GM18858 (cell line): ENCODE results near the gene IGF1R.

Experiments
- ATAC-seq: cut with Tn5 transposase; IDR thresholded peaks from one replicate; pipeline ENCODE4 v1.9.1; 2021; ENCODE audit not compliant: unreplicated experiment

The IGF1R gene

GRCh38 chr15:98671060-98672008 is 23.0 kb downstream of the IGF1R start:
- no peak for ATAC-seq

- no peak for ATAC-seq
These were observed 24.8 kb downstream of the IGF1R start for GRCh38 chr15:98673133-98673532.

- no peak for ATAC-seq
These were observed 26.0 kb downstream of the IGF1R start for GRCh38 chr15:98674336-98674735.

GRCh38 chr15:98676586-98677270 is 28.4 kb downstream of the IGF1R start:
- ATAC-seq, result no peak

GRCh38 chr15:98677345-98678059 is 29.2 kb downstream of the IGF1R start:
- ATAC-seq, result no peak

GRCh38 chr15:98678484-98678883 is 30.1 kb downstream of the IGF1R start:
- no peak for ATAC-seq

GRCh38 chr15:98681061-98681460 is 32.7 kb downstream of the IGF1R start:
- ATAC-seq, result no peak

- ATAC-seq, result no peak
These were observed 34.8 kb downstream of the IGF1R start for GRCh38 chr15:98682992-98683701.

- no peak for ATAC-seq
These were observed 35.5 kb downstream of the IGF1R start for GRCh38 chr15:98683831-98684230.

- no peak for ATAC-seq
These were observed 36.1 kb downstream of the IGF1R start for GRCh38 chr15:98684436-98684835.

GRCh38 chr15:98684995-98685525 is 36.7 kb downstream of the IGF1R start:
- ATAC-seq, result no peak

GRCh38 chr15:98686983-98687382 is 38.6 kb downstream of the IGF1R start:
- no peak for ATAC-seq

GRCh38 chr15:98689431-98689861 is 41.1 kb downstream of the IGF1R start:
- ATAC-seq, result no peak

GRCh38 chr15:98690272-98690950 is 42.1 kb downstream of the IGF1R start:
- no peak for ATAC-seq

- ATAC-seq, result no peak
These were observed 43.9 kb downstream of the IGF1R start for GRCh38 chr15:98692213-98692612.

GRCh38 chr15:98694161-98694560 is 45.8 kb downstream of the IGF1R start:
- ATAC-seq, result no peak

- no peak for ATAC-seq
These were observed 50.5 kb downstream of the IGF1R start for GRCh38 chr15:98698792-98699191.

- ATAC-seq, result no peak
These were observed 51.5 kb downstream of the IGF1R start for GRCh38 chr15:98699591-98700424.

- ATAC-seq, result no peak
These were observed 52.2 kb downstream of the IGF1R start for GRCh38 chr15:98700519-98700918.
